ENCODE measurements around the gene PCDHGA1.
A peak's percentile ranks its signal among the peaks of the same experiment; 100 is the strongest.

The PCDHGA1 gene

GRCh38 chr5:141490271-141490670, 160.0 kb downstream of the PCDHGA1 start:
- DNase-seq, result no peak

- no peak for DNase-seq
Observed at GRCh38 chr5:141490771-141491170, 160.5 kb downstream of the PCDHGA1 start.

- DNase-seq, result no peak
Observed at GRCh38 chr5:141491323-141492167, 161.2 kb downstream of the PCDHGA1 start.

GRCh38 chr5:141492168-141492885, 162.0 kb downstream of the PCDHGA1 start:
- peak in 5 of 51 donors; percentile 23 to 32 (median 27) for DNase-seq

GRCh38 chr5:141493500-141494422, 163.4 kb downstream of the PCDHGA1 start:
- peak in 30 of 51 donors; percentile 28 to 82 (median 60) for DNase-seq

- peak in 18 of 51 donors; percentile 25 to 69 (median 38) for DNase-seq
Observed at GRCh38 chr5:141494761-141495452, 164.6 kb downstream of the PCDHGA1 start.

- no peak for DNase-seq
Observed at GRCh38 chr5:141495453-141495811, 165.1 kb downstream of the PCDHGA1 start.

- DNase-seq, result no peak
Observed at GRCh38 chr5:141496038-141496437, 165.7 kb downstream of the PCDHGA1 start.

- no peak for DNase-seq
Observed at GRCh38 chr5:141501761-141502160, 171.4 kb downstream of the PCDHGA1 start.

GRCh38 chr5:141503681-141504080, 173.4 kb downstream of the PCDHGA1 start:
- DNase-seq, result no peak

GRCh38 chr5:141504216-141504615, 173.9 kb downstream of the PCDHGA1 start:
- no peak for DNase-seq

- no peak for DNase-seq
Observed at GRCh38 chr5:141506381-141507155, 176.3 kb downstream of the PCDHGA1 start.

- DNase-seq, result no peak
Observed at GRCh38 chr5:141507387-141508091, 177.2 kb downstream of the PCDHGA1 start.

- DNase-seq, result peak in 1 of 51 donors; percentile 69
Observed at GRCh38 chr5:141508440-141508797, 178.1 kb downstream of the PCDHGA1 start.

GRCh38 chr5:141508798-141509611, 178.7 kb downstream of the PCDHGA1 start:
- peak in 25 of 51 donors; percentile 22 to 85 (median 55) for DNase-seq

GRCh38 chr5:141510160-141510559, 179.8 kb downstream of the PCDHGA1 start:
- no peak for DNase-seq

- no peak for DNase-seq
Observed at GRCh38 chr5:141510850-141511601, 180.7 kb downstream of the PCDHGA1 start.
